Osteocyte (in vitro differentiated cells): ENCODE data around the gene THSD4. TPM values are rescaled to one million over a fixed set of nuclear protein-coding genes. Genes with fewer than 3 reads are reported as not detected.

ENCODE experiments used
- DNase-seq: peaks from one replicate; pipeline ENCODE4 v3.0.0; 2021; ENCODE audit warnings: mixed read lengths; ENCODE audit not compliant: unreplicated experiment; ENCODE audit errors: extremely low spot score
- H3K27ac Mint-ChIP-seq: one replicate; pipeline ENCODE4 v1.8.0; 2021; ENCODE audit warnings: mild to moderate bottlenecking, mixed read lengths; ENCODE audit not compliant: unreplicated experiment
- H3K27me3 Mint-ChIP-seq: one replicate; pipeline ENCODE4 v1.8.0; 2021; ENCODE audit warnings: mixed read lengths; ENCODE audit not compliant: unreplicated experiment
- H3K36me3 Mint-ChIP-seq: one replicate; pipeline ENCODE4 v1.8.0; 2021; ENCODE audit warnings: mixed read lengths; ENCODE audit not compliant: unreplicated experiment
- H3K4me1 Mint-ChIP-seq: one replicate; pipeline ENCODE4 v1.8.0; 2021; ENCODE audit warnings: mixed read lengths; ENCODE audit not compliant: unreplicated experiment
- H3K4me3 Mint-ChIP-seq: one replicate; pipeline ENCODE4 v1.8.0; 2021; ENCODE audit warnings: mild to moderate bottlenecking, moderate library complexity, mixed read lengths; ENCODE audit not compliant: unreplicated experiment
- H3K9me3 Mint-ChIP-seq: one replicate; pipeline ENCODE4 v1.8.0; 2021; ENCODE audit warnings: mixed read lengths; ENCODE audit not compliant: unreplicated experiment
- CTCF ChIP-seq: fragments of 200-600 bp; sonication (generic); IDR thresholded peaks from 2 replicates; pipeline ENCODE4 v1.5.0; 2021; ENCODE audit warnings: antibody characterized with exemption, mild to moderate bottlenecking, moderate library complexity
- total RNA-seq: library from RNA; stranded (reverse); gene quantifications from 2 replicates; pipeline ENCODE4 v1.2.1, GENCODE V29; 2021

Gene THSD4
- total RNA-seq, 1 donor from 2014 or later, result 5.7 TPM

- no peak for DNase-seq
- H3K4me3 Mint-ChIP-seq, result no peak overlapping the region
- H3K27me3 Mint-ChIP-seq, result peaks cover under 1% of the 10 kb centered on the region
- H3K27ac Mint-ChIP-seq, result no peak overlapping the region
- H3K36me3 Mint-ChIP-seq, result no peaks in the 10 kb centered on the region
- no peak for TF ChIP-seq CTCF
- no peaks in the 10 kb centered on the region for H3K9me3 Mint-ChIP-seq
- H3K4me1 Mint-ChIP-seq, result peaks cover 4% of the 10 kb centered on the region
Observed at GRCh38 chr15:71185706-71186105, 70.4 kb downstream of the THSD4 start.

- TF ChIP-seq CTCF, result no peak
- Mint-ChIP-seq H3K27ac (no peak overlapping the region), H3K36me3 (no peaks in the 10 kb centered on the region), H3K4me3 (no peak overlapping the region), H3K27me3 (peaks cover 4% of the 10 kb centered on the region), H3K9me3 (no peaks in the 10 kb centered on the region), H3K4me1 (peaks cover 4% of the 10 kb centered on the region)
- peak; percentile 56 for DNase-seq
Observed at GRCh38 chr15:71186267-71186666, 71.0 kb downstream of the THSD4 start.

- peak; percentile 32 for DNase-seq
- Mint-ChIP-seq H3K36me3 (no peaks in the 10 kb centered on the region), H3K27me3 (peaks cover 4% of the 10 kb centered on the region), H3K4me1 (peaks cover 4% of the 10 kb centered on the region), H3K9me3 (no peaks in the 10 kb centered on the region), H3K4me3 (no peak overlapping the region), H3K27ac (no peak overlapping the region)
- TF ChIP-seq CTCF, result no peak
Observed at GRCh38 chr15:71187078-71187477, 71.8 kb downstream of the THSD4 start.

GRCh38 chr15:71187526-71187925 is 72.3 kb downstream of the THSD4 start:
- H3K36me3 Mint-ChIP-seq, result no peaks in the 10 kb centered on the region
- no peak overlapping the region for H3K27ac Mint-ChIP-seq
- H3K4me3 Mint-ChIP-seq, result no peak overlapping the region
- no peak for DNase-seq
- peaks cover 4% of the 10 kb centered on the region for H3K27me3 Mint-ChIP-seq
- H3K9me3 Mint-ChIP-seq, result no peaks in the 10 kb centered on the region
- H3K4me1 Mint-ChIP-seq, result peaks cover 2% of the 10 kb centered on the region
- TF ChIP-seq CTCF, result no peak

- TF ChIP-seq CTCF, result no peak
- H3K4me3 Mint-ChIP-seq, result no peak overlapping the region
- no peaks in the 10 kb centered on the region for H3K4me1 Mint-ChIP-seq
- DNase-seq, result peak; percentile 38
- H3K27ac Mint-ChIP-seq, result no peak overlapping the region
- no peaks in the 10 kb centered on the region for H3K36me3 Mint-ChIP-seq
- no peaks in the 10 kb centered on the region for H3K9me3 Mint-ChIP-seq
- peaks cover 4% of the 10 kb centered on the region for H3K27me3 Mint-ChIP-seq
Observed at GRCh38 chr15:71189718-71190117, 74.4 kb downstream of the THSD4 start.
